ENCODE data around the gene NDFIP1. TPM values are rescaled to one million over a fixed set of nuclear protein-coding genes. Genes with fewer than 3 reads are reported as not detected.

The NDFIP1 gene
- total and polyA plus RNA-seq, 2 of the 13 experiments (the other 11 are each of a cell fraction or from before 2014, with no cell fraction given), result 12.4 to 15.7 TPM

DNA sequence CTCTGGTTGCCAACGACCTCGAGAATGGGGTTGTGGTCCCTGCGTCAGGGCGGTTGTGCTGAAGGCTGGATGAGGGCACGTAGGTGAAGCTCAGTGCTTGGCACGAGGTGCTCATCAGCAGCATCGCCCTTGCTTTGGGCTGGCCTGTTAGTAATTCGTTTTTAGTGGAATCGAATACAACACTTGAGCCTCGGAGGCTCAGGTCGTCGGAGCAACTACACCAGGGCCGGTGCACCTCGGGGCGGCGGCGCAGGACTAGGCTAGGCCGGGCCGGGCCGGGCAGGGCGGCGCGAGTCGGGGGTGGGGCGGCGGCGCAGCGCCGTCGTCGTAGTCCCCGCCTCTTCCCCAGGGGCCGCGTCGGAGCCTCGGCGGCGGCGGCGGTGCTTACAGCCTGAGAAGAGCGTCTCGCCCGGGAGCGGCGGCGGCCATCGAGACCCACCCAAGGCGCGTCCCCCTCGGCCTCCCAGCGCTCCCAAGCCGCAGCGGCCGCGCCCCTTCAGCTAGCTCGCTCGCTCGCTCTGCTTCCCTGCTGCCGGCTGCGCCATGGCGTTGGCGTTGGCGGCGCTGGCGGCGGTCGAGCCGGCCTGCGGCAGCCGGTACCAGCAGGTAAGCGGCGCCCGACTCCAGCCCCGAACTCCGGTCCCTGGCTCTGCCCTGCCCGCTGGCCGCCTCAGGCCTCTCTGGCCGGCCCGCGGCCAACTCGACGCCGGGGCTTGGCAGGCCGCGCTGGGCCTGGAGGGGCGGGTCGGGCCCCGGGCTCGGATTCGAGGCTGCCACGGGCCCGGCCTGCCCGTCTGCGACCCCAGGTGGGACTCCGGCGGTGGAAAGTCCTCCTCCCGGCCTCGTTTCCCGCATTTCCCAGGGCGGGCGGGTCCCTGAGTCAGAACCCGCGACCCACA, at the start of gene NDFIP1 (continued):
- TF ChIP-seq ZNF350 (CRISPR knock-in tag; IDR thresholded peaks at IDR 0.05; ENCODE audit: borderline replicate concordance, low read depth) (no peak), ZMYM4 (CRISPR knock-in tag; IDR thresholded peaks at IDR 0.05) (peak; percentile 72), REST (IDR thresholded peaks at IDR 0.05; ENCODE audit: borderline replicate concordance in 1 of 2, low read depth in 1 of 2, low read length in 2 of 2) (no peak), ZNF678 (CRISPR knock-in tag; IDR thresholded peaks at IDR 0.05) (peak; percentile 76; the same call in 1 of the 2 replicates), CENPT (CRISPR knock-in tag; IDR thresholded peaks at IDR 0.05; ENCODE audit: low read depth) (no peak), TBX3 (IDR thresholded peaks at IDR 0.05; ENCODE audit: borderline replicate concordance) (no peak), AGO1 (IDR thresholded peaks at IDR 0.05; ENCODE audit: low read depth, low read length, poor library complexity, severe bottlenecking) (peak; percentile 61), ZNF724P (CRISPR knock-in tag; IDR thresholded peaks at IDR 0.05; ENCODE audit: borderline replicate concordance) (0 out of 2 replicates have a peak, but pooled peaks have one; percentile 51), ZNF354B (CRISPR knock-in tag; IDR thresholded peaks at IDR 0.05) (no peak), ZSCAN29 (CRISPR knock-in tag; conservative IDR thresholded peaks at IDR 0.05) (0 out of 2 replicates have a peak, but pooled peaks have one; percentile 44), TEAD3 (CRISPR knock-in tag; optimal IDR thresholded peaks at IDR 0.05; ENCODE audit: borderline replicate concordance) (peak; percentile 16), ZNF776 (CRISPR knock-in tag; IDR thresholded peaks at IDR 0.05) (peak; percentile 78; the same call in 1 of the 2 replicates), ZSCAN31 (CRISPR knock-in tag; IDR thresholded peaks at IDR 0.05; ENCODE audit: low read depth) (peak; percentile 22; the same call in 1 of the 2 replicates)
- TF ChIP-seq, protein P1, sequence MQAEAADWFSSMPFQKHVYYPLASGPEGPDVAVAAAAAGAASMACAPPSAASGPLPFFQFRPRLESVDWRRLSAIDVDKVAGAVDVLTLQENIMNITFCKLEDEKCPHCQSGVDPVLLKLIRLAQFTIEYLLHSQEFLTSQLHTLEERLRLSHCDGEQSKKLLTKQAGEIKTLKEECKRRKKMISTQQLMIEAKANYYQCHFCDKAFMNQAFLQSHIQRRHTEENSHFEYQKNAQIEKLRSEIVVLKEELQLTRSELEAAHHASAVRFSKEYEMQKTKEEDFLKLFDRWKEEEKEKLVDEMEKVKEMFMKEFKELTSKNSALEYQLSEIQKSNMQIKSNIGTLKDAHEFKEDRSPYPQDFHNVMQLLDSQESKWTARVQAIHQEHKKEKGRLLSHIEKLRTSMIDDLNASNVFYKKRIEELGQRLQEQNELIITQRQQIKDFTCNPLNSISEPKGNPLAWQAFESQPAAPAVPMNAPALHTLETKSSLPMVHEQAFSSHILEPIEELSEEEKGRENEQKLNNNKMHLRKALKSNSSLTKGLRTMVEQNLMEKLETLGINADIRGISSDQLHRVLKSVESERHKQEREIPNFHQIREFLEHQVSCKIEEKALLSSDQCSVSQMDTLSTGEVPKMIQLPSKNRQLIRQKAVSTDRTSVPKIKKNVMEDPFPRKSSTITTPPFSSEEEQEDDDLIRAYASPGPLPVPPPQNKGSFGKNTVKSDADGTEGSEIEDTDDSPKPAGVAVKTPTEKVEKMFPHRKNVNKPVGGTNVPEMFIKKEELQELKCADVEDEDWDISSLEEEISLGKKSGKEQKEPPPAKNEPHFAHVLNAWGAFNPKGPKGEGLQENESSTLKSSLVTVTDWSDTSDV (CRISPR knock-in tag; IDR thresholded peaks at IDR 0.05), result peak; percentile 83; the same call in 1 of the 2 replicates
- TF ChIP-seq, protein P2, sequence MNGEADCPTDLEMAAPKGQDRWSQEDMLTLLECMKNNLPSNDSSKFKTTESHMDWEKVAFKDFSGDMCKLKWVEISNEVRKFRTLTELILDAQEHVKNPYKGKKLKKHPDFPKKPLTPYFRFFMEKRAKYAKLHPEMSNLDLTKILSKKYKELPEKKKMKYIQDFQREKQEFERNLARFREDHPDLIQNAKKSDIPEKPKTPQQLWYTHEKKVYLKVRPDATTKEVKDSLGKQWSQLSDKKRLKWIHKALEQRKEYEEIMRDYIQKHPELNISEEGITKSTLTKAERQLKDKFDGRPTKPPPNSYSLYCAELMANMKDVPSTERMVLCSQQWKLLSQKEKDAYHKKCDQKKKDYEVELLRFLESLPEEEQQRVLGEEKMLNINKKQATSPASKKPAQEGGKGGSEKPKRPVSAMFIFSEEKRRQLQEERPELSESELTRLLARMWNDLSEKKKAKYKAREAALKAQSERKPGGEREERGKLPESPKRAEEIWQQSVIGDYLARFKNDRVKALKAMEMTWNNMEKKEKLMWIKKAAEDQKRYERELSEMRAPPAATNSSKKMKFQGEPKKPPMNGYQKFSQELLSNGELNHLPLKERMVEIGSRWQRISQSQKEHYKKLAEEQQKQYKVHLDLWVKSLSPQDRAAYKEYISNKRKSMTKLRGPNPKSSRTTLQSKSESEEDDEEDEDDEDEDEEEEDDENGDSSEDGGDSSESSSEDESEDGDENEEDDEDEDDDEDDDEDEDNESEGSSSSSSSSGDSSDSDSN (CRISPR knock-in tag; IDR thresholded peaks at IDR 0.05), result peak; percentile 100
- TF ChIP-seq, protein P3, sequence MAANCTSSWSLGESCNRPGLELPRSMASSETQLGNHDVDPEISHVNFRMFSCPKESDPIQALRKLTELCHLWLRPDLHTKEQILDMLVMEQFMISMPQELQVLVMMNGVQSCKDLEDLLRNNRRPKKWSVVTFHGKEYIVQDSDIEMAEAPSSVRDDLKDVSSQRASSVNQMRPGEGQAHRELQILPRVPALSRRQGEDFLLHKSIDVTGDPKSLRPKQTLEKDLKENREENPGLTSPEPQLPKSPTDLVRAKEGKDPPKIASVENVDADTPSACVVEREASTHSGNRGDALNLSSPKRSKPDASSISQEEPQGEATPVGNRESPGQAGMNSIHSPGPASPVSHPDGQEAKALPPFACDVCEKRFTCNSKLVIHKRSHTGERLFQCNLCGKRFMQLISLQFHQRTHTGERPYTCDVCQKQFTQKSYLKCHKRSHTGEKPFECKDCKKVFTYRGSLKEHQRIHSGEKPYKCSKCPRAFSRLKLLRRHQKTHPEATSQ (CRISPR knock-in tag; IDR thresholded peaks at IDR 0.05; ENCODE audit: borderline replicate concordance), result peak; percentile 73; the same call in 1 of the 2 replicates
